Stimulated activated CD8-positive, alpha-beta memory T cell treated with anti-CD3 and anti-CD28 coated beads, Interleukin-7, amount 100 ng/mL, for 4 hours (primary cell): Measurements from ENCODE around the gene SP5.
A peak's percentile ranks its signal among the peaks of the same experiment; 100 is the strongest.
"Not testable (repeated sequence)": the region's sequence is repeated elsewhere in the genome, so short reads cannot be mapped to it uniquely, and the experiment has no call there.

Experiments
- DNase-seq, 2 donors: peaks; one replicate each; pipeline ENCODE4 v3.0.0-alpha.2; 2020; ENCODE audit warnings: low read depth in 2 of 2

Gene SP5

GRCh38 chr2:170711196-170711773 lies 3.9 kb upstream of the SP5 start:
- DNase-seq, result no peak

DNA sequence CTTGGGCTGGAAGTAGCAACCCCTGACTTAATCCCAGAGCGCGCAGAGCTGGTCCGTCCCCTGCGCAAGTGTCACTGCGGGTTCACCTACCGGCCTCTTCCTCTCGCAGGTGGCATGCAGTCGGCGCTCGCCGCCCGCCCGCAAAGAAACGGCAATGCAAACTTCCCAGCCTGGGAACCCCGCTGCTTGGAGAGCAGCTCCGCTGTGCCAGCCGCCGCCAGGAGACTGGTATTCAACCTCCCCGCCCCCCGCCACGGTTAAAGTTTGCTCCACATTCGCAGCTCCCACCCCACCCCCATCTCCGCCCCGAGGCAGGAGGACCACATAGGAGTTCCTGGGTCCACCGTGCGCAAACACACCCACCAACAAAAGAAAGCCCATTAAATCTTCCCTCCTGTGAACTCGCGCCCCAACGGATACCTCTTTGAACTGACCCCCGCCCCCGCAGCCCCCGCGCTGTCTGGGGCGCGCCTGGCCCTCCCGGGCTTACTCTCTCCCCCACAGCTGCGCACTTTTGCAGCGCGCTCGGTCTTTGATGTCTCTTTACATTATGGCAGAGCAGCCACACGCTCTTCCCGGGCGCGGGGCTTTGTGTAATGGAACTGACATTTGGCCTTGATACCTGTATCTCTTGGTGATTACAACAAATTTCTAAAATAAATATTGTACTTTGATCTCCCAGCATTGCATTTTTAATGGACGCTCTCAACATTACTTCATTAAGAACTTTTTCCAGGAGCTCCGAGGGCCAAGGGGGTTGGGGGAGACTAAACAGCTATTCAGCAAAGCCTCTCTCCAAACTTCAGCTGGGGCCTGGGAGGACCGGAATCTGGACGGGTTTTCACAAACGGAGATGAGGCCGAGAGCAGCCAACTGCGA lies 3.1 kb upstream of the SP5 start:
- no peak for DNase-seq

DNA sequence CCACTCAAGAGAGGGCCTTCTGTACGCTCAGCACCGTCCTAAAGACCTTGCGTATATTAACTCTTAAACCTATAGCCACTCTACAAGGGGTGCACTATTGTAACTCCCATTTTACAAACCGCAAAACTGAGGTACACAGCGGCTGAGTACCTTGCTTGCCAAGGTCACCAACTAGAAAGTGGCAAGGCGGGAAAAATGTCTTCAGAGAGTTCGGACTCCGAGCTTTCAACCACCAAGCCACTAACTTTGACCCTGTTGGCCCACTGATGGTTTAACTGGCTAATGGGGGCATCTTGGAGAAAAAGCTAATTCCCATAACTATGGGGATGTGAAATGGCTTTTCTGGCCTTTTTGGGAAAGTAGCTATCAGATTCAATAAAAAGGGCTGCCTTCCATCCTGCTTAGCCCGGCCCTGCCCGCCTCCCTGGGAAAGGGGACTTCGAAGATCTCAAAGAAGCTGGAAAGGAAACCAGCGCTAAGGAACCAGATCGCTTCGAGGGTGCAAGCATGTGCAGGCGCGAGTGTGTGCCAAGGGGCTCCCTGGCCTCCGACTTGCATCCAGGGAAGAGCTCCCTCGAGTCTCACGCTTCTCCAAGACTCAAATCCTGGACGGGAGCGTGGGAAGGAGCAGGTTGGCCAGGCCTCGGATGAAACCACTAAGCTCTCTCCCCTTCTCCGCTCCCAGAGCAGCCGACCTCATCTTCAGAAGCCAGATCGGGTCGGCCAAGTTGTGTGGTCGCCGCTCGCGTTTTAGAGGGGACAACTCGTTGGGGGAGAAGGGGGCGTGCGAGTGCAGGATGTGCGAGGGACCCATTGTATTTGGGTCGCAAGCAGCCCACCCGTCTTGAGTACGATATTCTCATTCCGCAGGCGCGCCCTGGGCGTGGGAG lies 2.2 kb upstream of the SP5 start:
- DNase-seq, result no peak

DNA sequence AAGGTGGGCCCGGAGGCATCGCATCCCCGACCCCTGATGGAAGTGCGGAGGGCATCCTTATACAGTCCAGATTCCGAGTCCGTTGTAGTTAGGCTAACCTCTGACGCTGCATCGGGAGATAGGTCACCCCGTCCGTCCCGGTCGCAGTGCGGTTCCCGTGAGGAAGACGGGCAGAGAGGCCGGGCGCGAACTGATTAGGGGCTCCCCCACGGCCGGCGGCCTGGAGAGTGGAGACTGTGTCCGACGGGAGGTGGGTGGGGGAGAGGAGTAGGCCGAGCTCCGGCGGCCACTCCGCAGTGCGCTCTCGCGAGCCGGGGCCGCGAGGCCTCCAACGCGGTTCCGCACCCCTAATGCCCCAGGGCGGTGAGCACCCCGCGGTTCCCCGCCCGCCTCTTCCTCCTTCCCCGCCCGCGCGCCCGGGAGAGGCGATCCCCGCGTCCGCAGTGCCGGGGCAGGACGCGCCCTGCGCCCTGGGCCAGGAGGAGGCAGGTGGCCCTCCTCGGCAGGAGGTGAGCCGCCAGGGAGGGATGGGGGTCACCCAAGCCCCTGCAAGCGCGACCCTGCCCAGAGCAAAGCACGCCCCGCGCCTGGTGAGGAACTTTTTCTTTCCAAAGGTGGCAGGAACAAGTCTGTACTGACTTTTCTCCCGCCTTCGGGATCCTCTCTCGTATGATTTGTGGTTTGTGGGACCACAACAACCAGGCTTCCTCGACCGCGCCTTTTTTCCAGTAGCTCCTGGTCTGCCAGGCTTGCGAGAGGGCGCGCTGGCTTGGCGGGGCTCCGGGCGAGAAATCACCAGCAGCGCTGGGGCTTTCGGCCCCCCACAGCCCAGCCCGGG lies 1.4 kb upstream of the SP5 start:
- DNase-seq, result no peak

GRCh38 chr2:170714381-170715061 lies 616 bp upstream of the SP5 start:
- DNase-seq, result no peak

GRCh38 chr2:170715932-170716777 lies 1.0 kb downstream of the SP5 start:
- DNase-seq, result no peak

DNA sequence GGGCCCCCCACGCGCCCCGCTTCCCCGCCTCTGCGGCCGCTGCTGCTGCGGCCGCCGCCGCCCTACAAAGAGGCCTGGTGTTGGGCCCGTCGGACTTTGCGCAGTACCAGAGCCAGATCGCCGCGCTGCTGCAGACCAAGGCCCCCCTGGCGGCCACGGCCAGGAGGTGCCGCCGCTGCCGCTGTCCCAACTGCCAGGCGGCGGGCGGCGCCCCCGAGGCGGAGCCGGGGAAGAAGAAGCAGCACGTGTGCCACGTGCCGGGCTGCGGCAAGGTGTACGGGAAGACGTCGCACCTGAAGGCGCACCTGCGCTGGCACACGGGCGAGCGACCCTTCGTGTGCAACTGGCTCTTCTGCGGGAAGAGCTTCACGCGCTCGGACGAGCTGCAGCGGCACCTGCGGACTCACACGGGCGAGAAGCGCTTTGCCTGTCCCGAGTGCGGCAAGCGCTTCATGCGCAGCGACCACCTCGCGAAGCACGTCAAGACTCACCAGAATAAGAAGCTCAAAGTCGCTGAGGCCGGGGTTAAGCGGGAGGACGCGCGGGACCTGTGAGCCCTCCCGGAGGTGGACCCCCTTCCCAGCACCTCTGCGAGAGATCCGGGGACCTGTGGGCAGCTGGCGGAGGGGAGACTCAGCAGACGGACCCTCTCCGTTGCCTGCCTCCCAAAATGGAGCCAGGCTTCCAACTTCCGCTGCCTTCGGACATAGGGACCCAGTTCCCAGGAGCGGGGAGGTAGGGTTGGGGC lies 1.9 kb downstream of the SP5 start:
- peak in 1 of 2 donors; percentile 19 for DNase-seq

GRCh38 chr2:170717599-170717963 lies 2.4 kb downstream of the SP5 start:
- DNase-seq, result no peak

- DNase-seq, result no peak
These were observed 3.0 kb downstream of the SP5 start for GRCh38 chr2:170717991-170718589.

GRCh38 chr2:170719810-170720209 lies 4.7 kb downstream of the SP5 start:
- DNase-seq, result no peak

- no peak for DNase-seq
These were observed 6.5 kb downstream of the SP5 start for GRCh38 chr2:170721678-170722077.

GRCh38 chr2:170722301-170722700 lies 7.2 kb downstream of the SP5 start:
- no peak for DNase-seq

- DNase-seq, result no peak
These were observed 8.4 kb downstream of the SP5 start for GRCh38 chr2:170723446-170723958.

DNA sequence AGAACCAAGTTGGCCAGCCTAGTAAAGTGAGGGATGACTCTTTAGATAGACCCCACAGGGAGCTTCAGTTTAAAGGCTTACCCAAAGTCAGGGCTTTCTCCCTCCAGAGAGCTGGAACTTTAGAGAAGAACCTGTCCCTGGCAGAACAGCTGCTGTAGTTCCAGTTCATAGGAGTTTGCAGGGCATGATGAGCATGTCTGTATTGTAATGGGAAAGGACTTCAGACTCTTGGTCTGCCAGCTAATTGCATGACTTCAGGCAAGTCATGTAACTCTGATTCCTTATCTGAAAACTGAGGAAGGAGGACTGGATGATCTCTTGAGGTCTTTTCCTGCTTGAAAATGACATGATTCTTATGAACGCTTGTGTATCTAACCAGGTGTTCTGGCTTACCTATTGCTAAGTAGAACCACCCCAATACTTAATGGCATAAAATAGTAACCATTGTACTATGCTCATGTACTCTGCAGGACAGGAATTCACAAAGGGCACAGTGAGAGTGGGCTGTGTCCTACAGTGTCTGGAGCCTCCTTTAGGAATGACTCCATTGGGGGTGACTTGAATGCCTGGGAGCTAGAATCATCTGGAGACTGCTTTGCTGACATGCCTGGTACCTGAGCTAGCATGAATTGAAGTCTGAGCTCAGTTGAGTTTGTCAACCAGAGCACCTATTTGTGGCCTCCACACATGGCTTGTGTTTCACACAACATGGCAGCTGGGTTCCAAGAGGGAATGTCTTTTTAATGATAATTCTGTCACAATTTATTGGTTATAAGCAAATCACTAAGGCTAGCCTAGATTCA lies 18.9 kb downstream of the SP5 start:
- no peak for DNase-seq

DNA sequence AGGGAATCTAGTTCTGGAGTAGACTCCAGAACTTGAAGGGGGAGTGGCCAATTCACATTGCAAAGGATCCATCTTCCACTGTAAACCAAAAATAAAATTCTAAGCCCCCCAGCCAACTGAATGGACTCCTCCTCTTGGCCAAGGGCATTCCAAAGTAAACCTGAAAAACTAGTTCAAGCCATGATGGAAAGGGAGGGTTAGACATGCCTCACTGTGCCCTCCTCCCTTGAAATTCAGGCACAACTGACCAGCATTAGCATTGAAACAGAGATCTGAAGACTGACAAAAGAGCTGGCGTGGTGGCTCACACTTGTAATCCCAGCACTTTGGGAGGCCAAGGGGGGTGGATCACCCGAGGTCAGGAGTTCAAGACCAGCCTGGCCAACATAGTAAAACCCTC lies 19.5 kb downstream of the SP5 start:
- DNase-seq, result not testable (repeated sequence)

DNA sequence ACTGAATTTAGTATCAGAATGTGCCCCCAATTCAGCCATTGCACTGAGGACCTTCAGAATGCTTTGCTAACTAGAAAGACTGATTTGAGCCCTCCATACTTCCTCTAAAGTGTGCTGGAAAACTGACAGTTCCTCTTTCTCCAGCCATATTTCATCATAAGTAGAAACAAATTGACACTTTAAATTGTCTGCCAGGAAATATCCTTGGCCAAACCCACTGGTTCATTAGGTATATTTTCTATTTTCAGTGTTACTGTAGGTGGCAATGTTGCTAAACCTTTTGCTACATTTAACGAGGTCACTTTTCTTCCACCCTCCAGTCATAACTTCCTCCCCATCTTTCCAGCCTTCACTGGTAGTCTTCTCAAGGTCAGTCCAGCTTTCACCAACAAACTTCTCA lies 21.5 kb downstream of the SP5 start:
- DNase-seq, result no peak

- no peak for DNase-seq
These were observed 22.3 kb downstream of the SP5 start for GRCh38 chr2:170737406-170737805.

DNA sequence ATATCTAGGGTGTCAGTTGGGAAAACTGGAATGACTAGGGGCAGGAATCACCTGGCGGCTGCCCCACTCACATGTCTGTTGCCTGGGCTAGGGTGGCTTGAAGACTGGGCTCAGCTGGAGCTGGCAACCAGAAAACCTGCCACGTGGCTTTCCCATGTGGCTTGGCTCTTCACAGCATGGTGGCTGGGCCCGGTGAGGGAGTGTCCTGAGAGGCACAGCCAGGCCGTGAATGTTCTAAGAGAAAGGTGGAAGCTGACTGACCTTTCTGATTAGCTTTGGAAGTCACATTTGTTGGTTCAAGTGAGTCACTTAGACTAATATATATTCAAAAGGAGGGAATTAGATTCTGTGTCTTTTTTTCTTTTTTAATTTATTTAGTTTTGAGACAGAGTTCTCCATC lies 22.7 kb downstream of the SP5 start:
- DNase-seq, result no peak
